ENCODE measurements around the gene MARCHF10. TPM values are rescaled to one million over a fixed set of nuclear protein-coding genes. Genes with fewer than 3 reads are reported as not detected.
A peak's percentile ranks its signal among the peaks of the same experiment; 100 is the strongest.

MARCHF10 gene
- total RNA-seq, 1 donor from 2014 or later, result not detected

GRCh38 chr17:62809656-62810055 is 1.5 kb upstream of the MARCHF10 start:
- no peaks in the 10 kb centered on the region for H3K36me3 Mint-ChIP-seq (ENCODE audit: low read depth)
- peaks cover 37% of the 10 kb centered on the region for H3K27me3 Mint-ChIP-seq (ENCODE audit: insufficient read depth)
- H3K4me1 Mint-ChIP-seq (ENCODE audit: low read depth), result no peaks in the 10 kb centered on the region
- H3K9me3 Mint-ChIP-seq, result no peaks in the 10 kb centered on the region
- no peak for DNase-seq (ENCODE audit: low spot score)
- H3K4me3 Mint-ChIP-seq, result no peak overlapping the region
- H3K27ac Mint-ChIP-seq, result no peak overlapping the region
- intact Hi-C loops (cut with micrococcal nuclease), result no loop called here

- H3K27me3 Mint-ChIP-seq (ENCODE audit: insufficient read depth), result peaks cover 39% of the 10 kb centered on the region
- H3K9me3 Mint-ChIP-seq, result no peaks in the 10 kb centered on the region
- no peak for DNase-seq (ENCODE audit: low spot score)
- no peaks in the 10 kb centered on the region for H3K36me3 Mint-ChIP-seq (ENCODE audit: low read depth)
- no peaks in the 10 kb centered on the region for H3K4me1 Mint-ChIP-seq (ENCODE audit: low read depth)
- no peak overlapping the region for H3K4me3 Mint-ChIP-seq
- intact Hi-C loops (cut with micrococcal nuclease), result no loop called here
- no peak overlapping the region for H3K27ac Mint-ChIP-seq
Observed at GRCh38 chr17:62808576-62808970, 459 bp upstream of the MARCHF10 start.

GRCh38 chr17:62805234-62805633 is 2.9 kb downstream of the MARCHF10 start:
- Mint-ChIP-seq H3K4me3 (no peak overlapping the region), H3K27ac (no peak overlapping the region), H3K36me3 (ENCODE audit: low read depth) (no peaks in the 10 kb centered on the region), H3K4me1 (ENCODE audit: low read depth) (no peaks in the 10 kb centered on the region), H3K9me3 (no peaks in the 10 kb centered on the region), H3K27me3 (ENCODE audit: insufficient read depth) (peaks cover 28% of the 10 kb centered on the region)
- intact Hi-C loops (cut with micrococcal nuclease), result no loop called here
- DNase-seq (ENCODE audit: low spot score), result no peak

GRCh38 chr17:62804822-62805221 is 3.3 kb downstream of the MARCHF10 start:
- Mint-ChIP-seq H3K4me1 (ENCODE audit: low read depth) (no peaks in the 10 kb centered on the region), H3K4me3 (no peak overlapping the region), H3K27me3 (ENCODE audit: insufficient read depth) (peaks cover 27% of the 10 kb centered on the region), H3K27ac (no peak overlapping the region), H3K9me3 (no peaks in the 10 kb centered on the region), H3K36me3 (ENCODE audit: low read depth) (no peaks in the 10 kb centered on the region)
- intact Hi-C loops (cut with micrococcal nuclease), result no loop called here
- DNase-seq (ENCODE audit: low spot score), result no peak

GRCh38 chr17:62804025-62804424 is 4.1 kb downstream of the MARCHF10 start:
- Mint-ChIP-seq H3K27me3 (ENCODE audit: insufficient read depth) (peaks cover 22% of the 10 kb centered on the region), H3K36me3 (ENCODE audit: low read depth) (no peaks in the 10 kb centered on the region), H3K4me1 (ENCODE audit: low read depth) (no peaks in the 10 kb centered on the region), H3K9me3 (no peaks in the 10 kb centered on the region), H3K4me3 (no peak overlapping the region), H3K27ac (no peak overlapping the region)
- intact Hi-C loops (cut with micrococcal nuclease), result no loop called here
- no peak for DNase-seq (ENCODE audit: low spot score)

- DNase-seq (ENCODE audit: low spot score), result no peak
- intact Hi-C loops (cut with micrococcal nuclease), result no loop called here
- no peak overlapping the region for H3K27ac Mint-ChIP-seq
- no peak overlapping the region for H3K4me3 Mint-ChIP-seq
- H3K27me3 Mint-ChIP-seq (ENCODE audit: insufficient read depth), result peaks cover 17% of the 10 kb centered on the region
- H3K9me3 Mint-ChIP-seq, result no peaks in the 10 kb centered on the region
- H3K4me1 Mint-ChIP-seq (ENCODE audit: low read depth), result no peaks in the 10 kb centered on the region
- no peaks in the 10 kb centered on the region for H3K36me3 Mint-ChIP-seq (ENCODE audit: low read depth)
Observed at GRCh38 chr17:62802561-62803205, 5.4 kb downstream of the MARCHF10 start.

GRCh38 chr17:62801553-62802114 is 6.5 kb downstream of the MARCHF10 start:
- no peak for DNase-seq (ENCODE audit: low spot score)
- H3K4me1 Mint-ChIP-seq (ENCODE audit: low read depth), result no peaks in the 10 kb centered on the region
- intact Hi-C loops (cut with micrococcal nuclease), result no loop called here
- H3K4me3 Mint-ChIP-seq, result no peak overlapping the region
- H3K27me3 Mint-ChIP-seq (ENCODE audit: insufficient read depth), result peaks cover 13% of the 10 kb centered on the region
- H3K36me3 Mint-ChIP-seq (ENCODE audit: low read depth), result no peaks in the 10 kb centered on the region
- H3K27ac Mint-ChIP-seq, result no peak overlapping the region
- no peaks in the 10 kb centered on the region for H3K9me3 Mint-ChIP-seq

- DNase-seq (ENCODE audit: low spot score), result no peak
- peaks cover 13% of the 10 kb centered on the region for H3K27me3 Mint-ChIP-seq (ENCODE audit: insufficient read depth)
Observed at GRCh38 chr17:62800585-62800984, 7.5 kb downstream of the MARCHF10 start.

GRCh38 chr17:62797959-62798358 is 10.2 kb downstream of the MARCHF10 start:
- intact Hi-C loops (cut with micrococcal nuclease), result no loop called here
- Mint-ChIP-seq H3K27me3 (ENCODE audit: insufficient read depth) (peaks cover 10% of the 10 kb centered on the region), H3K27ac (no peak overlapping the region), H3K4me1 (ENCODE audit: low read depth) (peaks cover 9% of the 10 kb centered on the region), H3K4me3 (no peak overlapping the region), H3K36me3 (ENCODE audit: low read depth) (no peaks in the 10 kb centered on the region), H3K9me3 (peaks cover 13% of the 10 kb centered on the region)
- DNase-seq (ENCODE audit: low spot score), result no peak

More at GRCh38 chr17:62800585-62800984, 7.5 kb downstream of the MARCHF10 start:
- H3K36me3 Mint-ChIP-seq (ENCODE audit: low read depth), result no peaks in the 10 kb centered on the region
- intact Hi-C loops (cut with micrococcal nuclease), result no loop called here
- H3K27ac Mint-ChIP-seq, result no peak overlapping the region
- H3K9me3 Mint-ChIP-seq, result no peaks in the 10 kb centered on the region
- H3K4me1 Mint-ChIP-seq (ENCODE audit: low read depth), result no peaks in the 10 kb centered on the region
- H3K4me3 Mint-ChIP-seq, result no peak overlapping the region

- peaks cover 13% of the 10 kb centered on the region for H3K9me3 Mint-ChIP-seq
- intact Hi-C loops (cut with micrococcal nuclease), result no loop called here
- no peak overlapping the region for H3K4me3 Mint-ChIP-seq
- DNase-seq (ENCODE audit: low spot score), result no peak
- no peak overlapping the region for H3K27ac Mint-ChIP-seq
- no peaks in the 10 kb centered on the region for H3K36me3 Mint-ChIP-seq (ENCODE audit: low read depth)
- peaks cover 11% of the 10 kb centered on the region for H3K27me3 Mint-ChIP-seq (ENCODE audit: insufficient read depth)
- H3K4me1 Mint-ChIP-seq (ENCODE audit: low read depth), result peaks cover 9% of the 10 kb centered on the region
Observed at GRCh38 chr17:62796291-62796690, 11.8 kb downstream of the MARCHF10 start.

- peaks cover 13% of the 10 kb centered on the region for H3K9me3 Mint-ChIP-seq
- no peaks in the 10 kb centered on the region for H3K36me3 Mint-ChIP-seq (ENCODE audit: low read depth)
- H3K4me1 Mint-ChIP-seq (ENCODE audit: low read depth), result peaks cover 9% of the 10 kb centered on the region
- intact Hi-C loops (cut with micrococcal nuclease), result no loop called here
- H3K4me3 Mint-ChIP-seq, result no peak overlapping the region
- H3K27me3 Mint-ChIP-seq (ENCODE audit: insufficient read depth), result peaks cover 17% of the 10 kb centered on the region
- DNase-seq (ENCODE audit: low spot score), result no peak
- H3K27ac Mint-ChIP-seq, result no peak overlapping the region
Observed at GRCh38 chr17:62794666-62794971, 13.5 kb downstream of the MARCHF10 start.

GRCh38 chr17:62793919-62794665 is 14.0 kb downstream of the MARCHF10 start:
- Mint-ChIP-seq H3K27ac (peak overlapping the region; percentile 35), H3K36me3 (ENCODE audit: low read depth) (no peaks in the 10 kb centered on the region), H3K9me3 (peaks cover 13% of the 10 kb centered on the region), H3K4me3 (no peak overlapping the region), H3K27me3 (ENCODE audit: insufficient read depth) (peaks cover 16% of the 10 kb centered on the region), H3K4me1 (ENCODE audit: low read depth) (peaks cover 9% of the 10 kb centered on the region)
- intact Hi-C loops (cut with micrococcal nuclease), result no loop called here
- no peak for DNase-seq (ENCODE audit: low spot score)

GRCh38 chr17:62792447-62792800 is 15.7 kb downstream of the MARCHF10 start:
- intact Hi-C loops (cut with micrococcal nuclease), result no loop called here
- Mint-ChIP-seq H3K27me3 (ENCODE audit: insufficient read depth) (peaks cover 14% of the 10 kb centered on the region), H3K9me3 (peaks cover 13% of the 10 kb centered on the region), H3K4me3 (no peak overlapping the region), H3K27ac (no peak overlapping the region), H3K36me3 (ENCODE audit: low read depth) (no peaks in the 10 kb centered on the region), H3K4me1 (ENCODE audit: low read depth) (peaks cover 9% of the 10 kb centered on the region)
- no peak for DNase-seq (ENCODE audit: low spot score)
